Fibroblast of the aortic adventitia (primary cell): Measurements from ENCODE around the gene C14orf93. TPM values are rescaled to one million over a fixed set of nuclear protein-coding genes. Genes with fewer than 3 reads are reported as not detected.

Source experiments
- DNase-seq: peaks from one replicate; pipeline ENCODE4 v3.0.0-alpha.2; 2010; ENCODE audit warnings: low read depth
- H3K4me3 ChIP-seq: 2 replicates; pipeline ENCODE4 v1.5.1; 2011; ENCODE audit warnings: low read depth, mild to moderate bottlenecking, control low read depth, low read length, moderate library complexity
- CTCF ChIP-seq: IDR thresholded peaks from 2 replicates; pipeline ENCODE4 v1.5.1; 2011; ENCODE audit warnings: mild to moderate bottlenecking, low read length, control low read depth, inconsistent platforms; ENCODE audit not compliant: insufficient read depth
- total RNA-seq: library from RNA; depleted of rRNA; stranded (reverse); fragments of >200 nt; gene quantifications from 2 replicates; pipeline ENCODE4 v1.2.3, GENCODE V29; 2012; ENCODE audit warnings: low replicate concordance

Gene C14orf93
- total RNA-seq, 1 donor = 7.0 TPM

- H3K4me3 ChIP-seq = peak overlapping the region; percentile 95
- no peak for TF ChIP-seq CTCF
- DNase-seq = no peak
These were observed 28.0 kb downstream of the C14orf93 start for GRCh38 chr14:22981876-22982476.

- no peak for DNase-seq
- no peak for TF ChIP-seq CTCF
- H3K4me3 ChIP-seq = peak overlapping the region; percentile 95
These were observed 28.7 kb downstream of the C14orf93 start for GRCh38 chr14:22981090-22981875.

GRCh38 chr14:22980672-22981089 lies 29.3 kb downstream of the C14orf93 start:
- peak overlapping the region; percentile 95 for H3K4me3 ChIP-seq
- TF ChIP-seq CTCF = no peak
- DNase-seq = peak; percentile 43

GRCh38 chr14:22979748-22980392 lies 30.1 kb downstream of the C14orf93 start:
- no peak for DNase-seq
- H3K4me3 ChIP-seq = peak overlapping the region; percentile 95
- no peak for TF ChIP-seq CTCF

GRCh38 chr14:22978981-22979671 lies 30.8 kb downstream of the C14orf93 start:
- no peak for TF ChIP-seq CTCF
- DNase-seq = no peak
- H3K4me3 ChIP-seq = peak overlapping the region; percentile 95

DNA sequence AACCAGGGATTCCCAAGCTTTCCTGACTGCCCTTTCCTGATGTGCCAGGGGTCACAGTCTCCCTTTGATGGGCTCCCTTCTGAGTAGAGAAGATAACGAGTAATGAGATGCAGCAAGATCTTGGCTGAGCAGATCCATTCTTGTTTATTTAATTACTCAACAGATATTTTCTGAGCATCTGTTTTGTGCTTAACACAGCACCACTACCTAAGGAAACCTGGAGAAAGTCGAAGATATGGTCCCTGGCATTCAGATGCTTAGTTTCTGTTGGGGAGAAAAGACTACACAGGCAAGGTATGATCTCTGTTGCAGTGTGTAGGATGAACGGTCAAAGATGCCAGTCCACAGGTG lies 31.5 kb downstream of the C14orf93 start:
- DNase-seq = no peak
- peak overlapping the region; percentile 28 for H3K4me3 ChIP-seq
- no peak for TF ChIP-seq CTCF
